AG10803 (cell line): Measurements from ENCODE around the gene CPNE6.

ENCODE experiments used
- DNase-seq: peaks from one replicate; pipeline ENCODE4 v3.0.0; 2010; ENCODE audit warnings: low read depth
- H3K4me3 ChIP-seq: 2 replicates; pipeline ENCODE4 v1.5.1; 2011; ENCODE audit warnings: mild to moderate bottlenecking, low read length, control low read depth
- CTCF ChIP-seq: conservative IDR thresholded peaks from 2 replicates; pipeline ENCODE4 v1.5.1; 2011; ENCODE audit warnings: mild to moderate bottlenecking, low read length, control low read depth, inconsistent platforms

CPNE6 gene

GRCh38 chr14:24083462-24083861 is 12.1 kb downstream of the CPNE6 start:
- no peak overlapping the region for H3K4me3 ChIP-seq
- no peak for DNase-seq
- TF ChIP-seq CTCF: no peak

GRCh38 chr14:24084440-24084839 is 13.1 kb downstream of the CPNE6 start:
- no peak for TF ChIP-seq CTCF
- no peak overlapping the region for H3K4me3 ChIP-seq
- DNase-seq: no peak

- no peak for DNase-seq
Measured at GRCh38 chr14:24085215-24085614, 13.9 kb downstream of the CPNE6 start.

GRCh38 chr14:24086193-24086955 is 15.0 kb downstream of the CPNE6 start:
- no peak for TF ChIP-seq CTCF

More at GRCh38 chr14:24085215-24085614, 13.9 kb downstream of the CPNE6 start:
- no peak for TF ChIP-seq CTCF
- no peak overlapping the region for H3K4me3 ChIP-seq

GRCh38 chr14:24087004-24087403 is 15.6 kb downstream of the CPNE6 start:
- TF ChIP-seq CTCF: no peak
- H3K4me3 ChIP-seq: no peak overlapping the region
- DNase-seq: no peak

More at GRCh38 chr14:24086193-24086955, 15.0 kb downstream of the CPNE6 start:
- no peak overlapping the region for H3K4me3 ChIP-seq
- DNase-seq: no peak

GRCh38 chr14:24088095-24088494 is 16.7 kb downstream of the CPNE6 start:
- TF ChIP-seq CTCF: no peak
- no peak for DNase-seq
- no peak overlapping the region for H3K4me3 ChIP-seq

- TF ChIP-seq CTCF: no peak
- DNase-seq: no peak
- no peak overlapping the region for H3K4me3 ChIP-seq
Measured at GRCh38 chr14:24089890-24090289, 18.5 kb downstream of the CPNE6 start.
